ENCODE data around the gene FAM98B.
"Not testable (repeated sequence)": the region's sequence is repeated elsewhere in the genome, so short reads cannot be mapped to it uniquely, and the experiment has no call there.

DNA sequence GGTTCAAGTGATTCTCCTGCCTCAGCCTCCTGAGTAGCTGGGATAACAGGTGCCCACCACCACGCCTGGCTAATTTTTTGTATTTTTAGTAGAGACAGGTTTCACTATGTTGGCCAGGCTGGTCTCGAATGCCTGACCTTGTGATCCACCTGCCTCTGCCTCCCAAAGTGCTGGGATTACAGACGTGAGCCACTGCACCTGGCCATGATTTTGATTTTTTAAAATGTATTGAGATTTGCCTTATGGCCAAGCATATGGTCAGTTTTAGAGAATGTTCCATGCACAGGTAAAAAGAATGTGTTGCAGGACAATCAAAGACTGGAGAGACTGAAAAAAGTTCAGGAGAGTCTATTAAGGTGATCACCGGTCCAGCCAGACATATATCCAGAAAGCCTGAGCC is 16.3 kb upstream of the FAM98B start:
- TF ChIP-seq, protein P1, sequence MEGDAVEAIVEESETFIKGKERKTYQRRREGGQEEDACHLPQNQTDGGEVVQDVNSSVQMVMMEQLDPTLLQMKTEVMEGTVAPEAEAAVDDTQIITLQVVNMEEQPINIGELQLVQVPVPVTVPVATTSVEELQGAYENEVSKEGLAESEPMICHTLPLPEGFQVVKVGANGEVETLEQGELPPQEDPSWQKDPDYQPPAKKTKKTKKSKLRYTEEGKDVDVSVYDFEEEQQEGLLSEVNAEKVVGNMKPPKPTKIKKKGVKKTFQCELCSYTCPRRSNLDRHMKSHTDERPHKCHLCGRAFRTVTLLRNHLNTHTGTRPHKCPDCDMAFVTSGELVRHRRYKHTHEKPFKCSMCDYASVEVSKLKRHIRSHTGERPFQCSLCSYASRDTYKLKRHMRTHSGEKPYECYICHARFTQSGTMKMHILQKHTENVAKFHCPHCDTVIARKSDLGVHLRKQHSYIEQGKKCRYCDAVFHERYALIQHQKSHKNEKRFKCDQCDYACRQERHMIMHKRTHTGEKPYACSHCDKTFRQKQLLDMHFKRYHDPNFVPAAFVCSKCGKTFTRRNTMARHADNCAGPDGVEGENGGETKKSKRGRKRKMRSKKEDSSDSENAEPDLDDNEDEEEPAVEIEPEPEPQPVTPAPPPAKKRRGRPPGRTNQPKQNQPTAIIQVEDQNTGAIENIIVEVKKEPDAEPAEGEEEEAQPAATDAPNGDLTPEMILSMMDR (IDR thresholded peaks at IDR 0.05), result not testable (repeated sequence)
- not testable (repeated sequence) for TF ChIP-seq POLR2A (IDR thresholded peaks at IDR 0.05; ENCODE audit: low read depth); EP300 (IDR thresholded peaks at IDR 0.05); POLR2AphosphoS5 (IDR thresholded peaks at IDR 0.05)
